HL-60 (cell line): Measurements from ENCODE around the gene RPS17.

Experiments
- SPI1 ChIP-seq: IDR thresholded peaks from 2 replicates; pipeline ENCODE4 v1.6.1; 2012; ENCODE audit warnings: low read depth, mild to moderate bottlenecking, borderline replicate concordance
- TF ChIP-seq, protein P1 (sequence below): IDR thresholded peaks from one replicate; pipeline ENCODE4 v1.5.1; 2011; ENCODE audit warnings: low read length, control low read depth, inconsistent platforms; ENCODE audit not compliant: insufficient read depth

DNA sequence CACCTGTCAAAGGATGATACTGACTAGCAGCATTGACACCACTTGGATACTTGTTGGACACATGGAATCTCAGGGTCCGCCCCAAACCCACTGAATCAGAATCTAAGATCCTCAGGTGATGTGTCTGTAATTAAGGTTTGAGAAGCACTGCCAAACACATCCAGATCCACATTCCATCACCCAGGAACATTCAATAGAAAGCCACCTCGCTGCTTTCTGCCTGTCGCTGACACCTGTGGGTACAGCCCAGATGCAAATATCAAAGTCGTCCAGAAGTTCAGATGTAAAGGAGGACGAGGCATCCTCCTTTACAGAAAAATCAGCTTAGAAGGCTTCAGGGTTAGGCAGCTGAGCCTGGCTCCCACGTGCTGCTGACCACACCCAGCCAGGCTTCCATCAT lies 5.2 kb upstream of the RPS17 start:
- TF ChIP-seq, protein P1, sequence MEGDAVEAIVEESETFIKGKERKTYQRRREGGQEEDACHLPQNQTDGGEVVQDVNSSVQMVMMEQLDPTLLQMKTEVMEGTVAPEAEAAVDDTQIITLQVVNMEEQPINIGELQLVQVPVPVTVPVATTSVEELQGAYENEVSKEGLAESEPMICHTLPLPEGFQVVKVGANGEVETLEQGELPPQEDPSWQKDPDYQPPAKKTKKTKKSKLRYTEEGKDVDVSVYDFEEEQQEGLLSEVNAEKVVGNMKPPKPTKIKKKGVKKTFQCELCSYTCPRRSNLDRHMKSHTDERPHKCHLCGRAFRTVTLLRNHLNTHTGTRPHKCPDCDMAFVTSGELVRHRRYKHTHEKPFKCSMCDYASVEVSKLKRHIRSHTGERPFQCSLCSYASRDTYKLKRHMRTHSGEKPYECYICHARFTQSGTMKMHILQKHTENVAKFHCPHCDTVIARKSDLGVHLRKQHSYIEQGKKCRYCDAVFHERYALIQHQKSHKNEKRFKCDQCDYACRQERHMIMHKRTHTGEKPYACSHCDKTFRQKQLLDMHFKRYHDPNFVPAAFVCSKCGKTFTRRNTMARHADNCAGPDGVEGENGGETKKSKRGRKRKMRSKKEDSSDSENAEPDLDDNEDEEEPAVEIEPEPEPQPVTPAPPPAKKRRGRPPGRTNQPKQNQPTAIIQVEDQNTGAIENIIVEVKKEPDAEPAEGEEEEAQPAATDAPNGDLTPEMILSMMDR: no peak
- TF ChIP-seq SPI1: no peak
